Activated CD4-positive, alpha-beta T cell treated with anti-CD3 and anti-CD28 coated beads, Interleukin-2, amount 10 ng/mL, durations not matched to agents 24 days and 14 days (primary cell): ENCODE data around the gene ST3GAL2. TPM values are rescaled to one million over a fixed set of nuclear protein-coding genes. Genes with fewer than 3 reads are reported as not detected.

Experiments
- total RNA-seq: library from RNA; stranded (reverse); gene quantifications from 2 replicates; pipeline ENCODE4 v1.2.3, GENCODE V29; 2022

ST3GAL2 gene
- total RNA-seq, 1 donor from 2014 or later: 27.9 TPM

Other genes starting within 250 kb of the ST3GAL2 start
- gene EXOSC6, start 187.2 kb downstream of the ST3GAL2 start, total RNA-seq: 38.0 and 39.2 TPM in 2 replicates
- 115 and 117 TPM in 2 replicates for gene AARS1, start 149.6 kb downstream of the ST3GAL2 start, total RNA-seq
- 29.4 and 30.4 TPM in 2 replicates for gene DDX19B, start 139.9 kb downstream of the ST3GAL2 start, total RNA-seq
- gene DDX19A, start 92.2 kb downstream of the ST3GAL2 start, total RNA-seq: 73.0 and 73.3 TPM in 2 replicates
- gene FCSK, start 15.5 kb upstream of the ST3GAL2 start, total RNA-seq: 19.6 and 24.4 TPM in 2 replicates
- gene COG4, start 84.5 kb upstream of the ST3GAL2 start, total RNA-seq: 38.3 and 42.1 TPM in 2 replicates
- 621 and 622 TPM in 2 replicates for gene SF3B3, start 84.7 kb upstream of the ST3GAL2 start, total RNA-seq
- gene IL34, start 207.5 kb upstream of the ST3GAL2 start, total RNA-seq: 0.30 TPM in 1 of 2 replicates, not detected in the other
- 2.6 and 3.7 TPM in 2 replicates for gene MTSS2, start 247.0 kb upstream of the ST3GAL2 start, total RNA-seq